HG03432 (cell line): ENCODE measurements around the gene TNRC6B.

ENCODE experiments used
- ATAC-seq: cut with Tn5 transposase; IDR thresholded peaks from one replicate; pipeline ENCODE4 v1.9.1; 2021; ENCODE audit warnings: mild to moderate bottlenecking, moderate library complexity; ENCODE audit not compliant: unreplicated experiment

The TNRC6B gene

DNA sequence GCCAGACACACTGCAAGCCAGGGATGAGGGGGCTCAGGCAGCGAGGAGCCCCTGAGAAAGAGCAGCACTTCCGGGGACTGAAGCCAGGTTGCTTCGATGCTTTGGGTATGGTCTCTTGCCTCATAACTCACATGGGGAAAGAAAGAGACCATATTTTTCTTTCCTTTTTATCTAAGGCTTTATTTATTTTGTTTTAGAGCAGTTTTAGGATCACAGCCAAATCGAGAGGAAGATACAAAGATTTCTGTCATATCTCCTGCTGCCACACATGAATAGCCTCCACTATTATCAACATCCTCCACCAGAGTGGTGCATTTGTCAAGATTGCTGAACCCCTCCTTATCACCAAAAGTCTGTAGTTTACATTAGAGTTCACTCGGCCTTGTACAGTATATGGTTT lies 144.3 kb downstream of the TNRC6B start:
- no peak for ATAC-seq

- ATAC-seq = no peak
Measured at GRCh38 chr22:40322818-40323447, 145.2 kb downstream of the TNRC6B start.

DNA sequence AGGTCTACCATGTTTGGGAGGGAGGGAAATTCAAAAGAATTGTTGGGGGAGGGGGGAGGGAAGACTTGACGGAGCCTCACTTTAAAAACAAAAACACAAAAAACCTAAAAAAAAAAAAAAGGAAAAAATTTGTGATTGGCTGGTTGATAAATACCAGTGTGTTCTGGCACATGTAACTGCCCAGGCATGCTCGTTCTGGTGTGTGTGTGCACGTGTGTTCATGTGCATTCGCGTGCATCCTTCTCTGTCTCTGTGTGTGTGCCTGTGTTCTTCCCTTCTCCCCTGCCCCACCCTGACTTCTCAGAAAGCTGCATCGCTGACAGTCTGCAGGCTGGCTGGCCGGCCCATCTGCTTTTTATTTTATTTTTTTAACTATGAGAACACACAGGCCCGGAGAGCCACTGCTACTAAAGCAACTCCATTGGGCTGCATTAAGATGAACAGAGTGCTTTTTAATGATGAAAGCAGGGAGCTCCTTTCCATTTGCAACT lies 146.0 kb downstream of the TNRC6B start:
- ATAC-seq = no peak

DNA sequence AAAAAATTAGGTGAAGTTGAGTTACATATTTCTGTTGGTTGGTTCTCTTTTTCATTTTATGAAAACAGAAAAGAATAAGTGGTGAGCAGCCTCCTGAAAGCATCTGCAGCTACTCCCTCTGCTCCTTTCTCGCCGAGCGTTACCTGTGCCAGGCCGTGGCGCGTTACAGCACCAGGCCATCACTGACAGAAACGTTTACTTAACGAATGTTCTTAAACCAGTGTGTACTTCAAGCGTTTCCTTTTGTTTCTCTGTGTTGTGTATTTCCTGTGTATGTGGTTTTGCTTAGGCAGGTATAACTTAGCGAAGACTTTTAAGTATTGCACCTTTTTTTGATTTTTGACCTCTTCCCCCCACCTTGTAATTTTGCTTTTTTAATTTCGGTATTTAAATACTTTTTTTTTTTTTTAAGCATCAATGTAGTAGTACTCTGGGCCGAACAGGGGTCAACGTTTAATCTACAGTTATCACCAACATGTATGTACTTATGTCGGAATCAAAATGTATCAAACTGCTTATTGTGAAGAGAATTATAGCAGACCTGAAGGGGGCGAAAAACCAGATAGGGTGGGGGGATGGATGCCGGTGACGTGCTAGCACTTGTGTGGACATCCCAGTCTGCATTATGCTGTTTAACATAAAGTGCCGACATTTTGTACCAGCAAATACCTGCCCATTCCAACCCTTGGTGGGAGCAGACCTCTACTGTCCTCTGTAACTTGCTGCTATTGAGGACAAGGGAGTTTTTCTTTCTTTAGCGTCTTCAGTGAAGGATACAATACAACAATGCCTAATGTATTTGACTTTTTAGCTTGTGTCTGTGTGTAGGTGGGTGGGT lies 147.0 kb downstream of the TNRC6B start:
- no peak for ATAC-seq

GRCh38 chr22:40325315-40325714 lies 147.6 kb downstream of the TNRC6B start:
- no peak for ATAC-seq

DNA sequence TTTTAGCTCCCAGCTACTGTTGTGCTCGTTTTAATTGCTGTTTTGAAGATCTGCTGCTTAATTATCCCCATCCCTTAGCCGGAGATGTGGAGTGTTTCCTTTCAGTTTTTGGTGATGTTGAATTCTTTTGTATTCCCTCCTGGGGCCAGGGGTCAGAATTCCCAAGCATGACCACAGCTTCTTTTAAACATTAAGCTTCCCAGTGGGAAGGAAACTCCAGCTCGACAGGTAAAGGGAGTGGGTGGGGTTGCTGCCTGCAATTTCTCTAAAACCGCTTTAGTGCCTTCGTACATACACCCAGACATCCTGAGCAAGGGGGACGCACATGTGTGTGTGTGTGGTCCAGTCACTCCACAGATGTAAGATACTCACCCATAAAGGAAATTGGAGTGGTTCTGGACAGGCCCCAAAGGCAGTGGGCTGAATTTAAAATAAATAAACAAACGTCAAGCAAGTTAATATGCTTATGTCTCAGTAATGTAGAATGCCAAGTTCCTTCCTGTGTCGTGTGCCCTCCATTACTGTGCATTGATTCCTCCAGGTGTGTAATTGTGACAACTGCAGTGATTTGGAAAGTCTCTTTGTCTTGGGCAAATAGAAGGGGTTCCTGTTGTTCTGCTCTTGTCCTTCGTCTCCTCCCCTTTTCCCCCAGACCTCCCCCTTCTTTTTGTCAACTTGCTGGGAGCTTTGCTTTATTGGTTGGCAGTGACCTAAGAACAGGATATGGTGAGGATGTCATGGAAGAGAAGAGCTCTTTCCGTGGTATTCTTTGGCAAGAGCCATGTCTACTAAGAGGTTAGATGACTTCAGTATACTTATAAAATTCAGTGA lies 149.4 kb downstream of the TNRC6B start:
- no peak for ATAC-seq

DNA sequence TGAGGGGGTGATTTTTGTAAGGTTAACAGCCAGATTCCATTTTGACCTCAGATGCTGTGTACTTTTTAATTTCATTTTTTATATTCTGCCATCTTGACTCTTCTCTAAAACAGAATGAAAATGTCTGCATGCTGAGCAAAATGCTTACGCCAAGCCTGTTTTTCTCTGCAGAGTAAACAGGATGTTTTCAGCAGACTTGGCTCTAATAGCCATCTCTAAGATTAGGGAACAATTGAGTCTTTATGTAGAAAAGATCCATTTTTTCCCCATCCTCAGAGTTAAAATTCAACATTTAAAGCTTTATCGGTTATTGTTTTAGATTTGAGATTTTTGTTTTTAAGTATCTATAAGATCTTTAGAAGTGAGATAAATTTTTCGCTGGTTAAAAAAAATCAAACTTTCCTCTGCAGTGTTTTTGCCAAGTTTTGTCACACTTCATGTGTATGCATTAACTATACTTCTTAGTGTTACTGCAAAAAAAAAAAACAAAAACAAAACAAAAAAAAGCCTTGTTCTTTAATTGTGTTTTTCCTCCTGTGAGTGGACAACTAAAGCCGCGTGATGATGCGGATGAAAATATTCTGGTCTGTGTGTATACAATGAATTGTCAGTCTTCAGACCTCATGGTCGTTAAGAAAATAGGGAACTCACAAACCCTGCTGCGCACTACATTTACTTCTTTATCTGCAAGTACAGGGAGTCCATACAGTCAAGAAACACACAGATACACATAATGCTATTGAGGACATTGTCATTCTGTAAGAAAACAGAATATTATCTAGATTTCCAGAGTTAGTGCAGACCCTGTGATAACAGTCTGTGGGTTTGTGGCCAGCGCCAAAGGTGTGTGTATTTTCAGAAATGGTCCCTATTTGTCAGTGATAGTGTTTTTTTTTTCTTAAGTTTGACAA lies 151.1 kb downstream of the TNRC6B start:
- no peak for ATAC-seq

GRCh38 chr22:40329466-40329865 lies 151.7 kb downstream of the TNRC6B start:
- ATAC-seq = no peak

DNA sequence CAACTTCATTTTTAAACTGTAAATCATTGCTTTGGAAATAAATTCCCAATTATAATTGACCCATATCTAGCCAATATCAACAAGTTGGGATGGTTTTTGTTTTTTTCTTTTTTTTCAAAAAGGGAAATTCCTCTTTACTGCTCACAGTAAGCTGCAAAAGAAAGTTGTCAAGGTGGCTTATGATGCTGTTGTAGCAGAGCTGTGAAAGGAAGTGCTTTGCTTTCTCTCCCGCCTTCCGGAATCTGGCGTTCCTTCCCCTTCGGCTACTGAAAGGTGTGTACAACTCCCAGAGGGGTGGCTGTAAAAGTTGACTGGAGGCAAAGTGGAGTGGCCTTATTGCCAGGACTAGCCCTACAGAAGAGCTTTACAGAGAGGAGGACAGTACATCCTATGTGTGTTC lies 152.4 kb downstream of the TNRC6B start:
- ATAC-seq = no peak

DNA sequence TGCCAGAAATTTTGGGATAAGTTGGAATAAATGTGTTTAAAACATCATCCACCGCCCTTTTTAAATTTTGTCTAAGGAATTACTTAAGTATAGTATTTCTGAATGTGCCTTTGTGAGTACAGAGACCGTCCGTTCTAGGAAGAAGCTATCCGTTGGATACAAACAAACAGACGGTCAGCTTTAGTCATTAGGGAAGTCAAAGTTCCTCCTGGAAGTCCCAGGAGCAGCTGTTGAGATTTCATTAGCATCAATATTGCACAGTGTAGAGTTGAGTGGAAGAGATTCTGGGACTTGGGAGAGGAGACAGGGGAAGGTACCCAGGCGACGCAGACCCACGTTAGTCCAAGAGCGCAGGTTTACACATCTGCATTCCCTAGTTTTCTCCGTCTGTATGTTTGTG lies 152.9 kb downstream of the TNRC6B start:
- ATAC-seq = no peak

GRCh38 chr22:40331706-40332105 lies 154.0 kb downstream of the TNRC6B start:
- ATAC-seq = no peak

- ATAC-seq = no peak
Measured at GRCh38 chr22:40332319-40332781, 154.6 kb downstream of the TNRC6B start.

- ATAC-seq = no peak
Measured at GRCh38 chr22:40334060-40334459, 156.3 kb downstream of the TNRC6B start.

- no peak for ATAC-seq
Measured at GRCh38 chr22:40334899-40335298, 157.2 kb downstream of the TNRC6B start.

DNA sequence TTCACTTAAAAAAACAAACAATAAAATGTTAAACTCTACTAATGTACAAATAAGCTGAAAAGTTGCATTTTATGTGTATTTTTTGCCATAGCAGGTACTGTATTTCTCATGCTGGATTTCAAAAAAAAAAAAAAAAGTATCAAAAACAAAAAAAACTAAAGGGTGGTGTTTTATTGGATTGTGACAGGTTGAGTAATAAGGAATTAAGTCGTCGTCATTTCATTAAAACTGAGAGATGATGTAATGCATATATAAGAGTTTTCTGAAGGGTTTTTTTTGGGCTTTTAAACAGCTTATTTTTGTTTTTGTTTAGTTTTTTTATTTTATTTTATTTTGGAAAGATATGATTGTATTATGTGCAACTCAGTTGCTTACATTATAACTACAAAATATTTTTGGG lies 157.6 kb downstream of the TNRC6B start:
- ATAC-seq = no peak

GRCh38 chr22:40340044-40340443 lies 162.3 kb downstream of the TNRC6B start:
- no peak for ATAC-seq

GRCh38 chr22:40341604-40342003 lies 163.9 kb downstream of the TNRC6B start:
- ATAC-seq = no peak

- no peak for ATAC-seq
Measured at GRCh38 chr22:40342521-40342920, 164.8 kb downstream of the TNRC6B start.

GRCh38 chr22:40345271-40345670 lies 167.5 kb downstream of the TNRC6B start:
- ATAC-seq = no peak

- ATAC-seq = peak; percentile 30
Measured at GRCh38 chr22:40345815-40346184, 168.1 kb downstream of the TNRC6B start.
